Measurements from ENCODE around the gene PKDREJ.

- TF ChIP-seq CTCF (IDR thresholded peaks at IDR 0.05; ENCODE audit: low read depth, low read length) (no peak), POLR2A (IDR thresholded peaks at IDR 0.05; ENCODE audit: extremely low read depth, insufficient read length) (no peak)
Measured at GRCh38 chr22:46209262-46209661, 53.9 kb downstream of the PKDREJ start.
